Spleen (tissue), 7 donors: Measurements from ENCODE around the gene EYA2.

ENCODE experiments used
- POLR2A ChIP-seq, 3 donors: fragments of 450-650 bp; IDR thresholded peaks; one replicate each; pipeline ENCODE4 v1.5.1; 2017; ENCODE audit warnings: antibody characterized with exemption in 3 of 3, mild to moderate bottlenecking in 1 of 3
- POLR2AphosphoS5 ChIP-seq, 3 donors: sonication (generic); formaldehyde crosslinking; IDR thresholded peaks; one replicate each; pipeline ENCODE4 v1.5.1; 2017; ENCODE audit warnings: antibody characterized with exemption in 3 of 3
- TF ChIP-seq, protein P1 (sequence below), 11 experiments: fragments of 200-600 bp in 7 of 11; fragments of 450-650 bp in 4 of 11; sonication (generic) in 4 of 11; IDR thresholded peaks in 8 of 11; conservative IDR thresholded peaks in 3 of 11; 1 replicate in 7 of 11; 2 replicates in 4 of 11; pipeline versions ENCODE4 v1.4.0 to v1.8.0; 2016 to 2021; ENCODE audit warnings: antibody characterized with exemption in 11 of 11, inconsistent platforms in 4 of 11, mild to moderate bottlenecking in 1 of 11
- donor health status: DM: no; HTN: no; CAD: no; lungs with moderate emphysema.
- donor health status: DM: no; HTN: no; CAD: no.
- donor health status: DM: no; HTN: no; CAD: no.

DNA sequence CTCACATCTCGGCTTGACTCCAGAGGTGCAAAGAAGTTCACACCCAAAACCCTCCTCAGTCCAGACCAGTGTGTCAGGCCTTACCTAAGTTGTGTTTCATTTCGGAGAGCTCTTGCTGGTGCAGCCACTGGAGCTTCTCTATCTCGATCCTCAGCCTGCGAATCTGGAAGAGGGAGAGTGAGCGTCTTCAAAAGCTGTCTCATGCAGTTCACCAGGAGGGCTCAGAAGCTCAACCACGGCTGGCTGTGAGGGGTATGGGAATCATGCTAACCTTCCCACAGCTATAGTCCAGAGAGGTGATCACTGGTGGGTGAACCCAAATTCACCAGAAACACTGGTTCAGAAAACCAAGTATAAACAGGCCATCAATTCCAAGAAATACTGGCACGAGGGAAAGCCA lies 332.5 kb downstream of the EYA2 start:
- TF ChIP-seq POLR2A (IDR thresholded peaks at IDR 0.05) (no peak), POLR2AphosphoS5 (IDR thresholded peaks at IDR 0.05) (no peak)
- TF ChIP-seq, protein P1, sequence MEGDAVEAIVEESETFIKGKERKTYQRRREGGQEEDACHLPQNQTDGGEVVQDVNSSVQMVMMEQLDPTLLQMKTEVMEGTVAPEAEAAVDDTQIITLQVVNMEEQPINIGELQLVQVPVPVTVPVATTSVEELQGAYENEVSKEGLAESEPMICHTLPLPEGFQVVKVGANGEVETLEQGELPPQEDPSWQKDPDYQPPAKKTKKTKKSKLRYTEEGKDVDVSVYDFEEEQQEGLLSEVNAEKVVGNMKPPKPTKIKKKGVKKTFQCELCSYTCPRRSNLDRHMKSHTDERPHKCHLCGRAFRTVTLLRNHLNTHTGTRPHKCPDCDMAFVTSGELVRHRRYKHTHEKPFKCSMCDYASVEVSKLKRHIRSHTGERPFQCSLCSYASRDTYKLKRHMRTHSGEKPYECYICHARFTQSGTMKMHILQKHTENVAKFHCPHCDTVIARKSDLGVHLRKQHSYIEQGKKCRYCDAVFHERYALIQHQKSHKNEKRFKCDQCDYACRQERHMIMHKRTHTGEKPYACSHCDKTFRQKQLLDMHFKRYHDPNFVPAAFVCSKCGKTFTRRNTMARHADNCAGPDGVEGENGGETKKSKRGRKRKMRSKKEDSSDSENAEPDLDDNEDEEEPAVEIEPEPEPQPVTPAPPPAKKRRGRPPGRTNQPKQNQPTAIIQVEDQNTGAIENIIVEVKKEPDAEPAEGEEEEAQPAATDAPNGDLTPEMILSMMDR (IDR thresholded peaks at IDR 0.05 in 8 of 11, conservative IDR thresholded peaks at IDR 0.05 in 3 of 11) = no peak
